Mucosa of stomach (tissue), 1 donor: ENCODE measurements around the gene TUBB.
A peak's percentile ranks its signal among the peaks of the same experiment; 100 is the strongest.

ENCODE experiments used
- H3K27me3 ChIP-seq: one replicate; pipeline ENCODE4 v1.7.0; 2013; ENCODE audit warnings: mild to moderate bottlenecking, low read length; ENCODE audit not compliant: control insufficient read depth, insufficient read depth
- H3K36me3 ChIP-seq: one replicate; pipeline ENCODE4 v1.7.0; 2013; ENCODE audit warnings: low read length; ENCODE audit not compliant: control insufficient read depth, insufficient read depth
- H3K4me1 ChIP-seq: one replicate; pipeline ENCODE4 v1.7.0; 2013; ENCODE audit warnings: mild to moderate bottlenecking, low read length; ENCODE audit not compliant: control insufficient read depth, insufficient read depth
- H3K4me3 ChIP-seq: one replicate; pipeline ENCODE4 v1.7.0; 2013; ENCODE audit warnings: low read length
- H3K9ac ChIP-seq: one replicate; pipeline ENCODE4 v1.7.0; 2013; ENCODE audit warnings: mild to moderate bottlenecking, low read length, moderate library complexity
- H3K9me3 ChIP-seq: one replicate; pipeline ENCODE4 v1.7.0; 2013; ENCODE audit warnings: mild to moderate bottlenecking, low read length, moderate library complexity; ENCODE audit not compliant: control insufficient read depth
- donor health status: Pancreatic carcinoma.

Gene TUBB

DNA sequence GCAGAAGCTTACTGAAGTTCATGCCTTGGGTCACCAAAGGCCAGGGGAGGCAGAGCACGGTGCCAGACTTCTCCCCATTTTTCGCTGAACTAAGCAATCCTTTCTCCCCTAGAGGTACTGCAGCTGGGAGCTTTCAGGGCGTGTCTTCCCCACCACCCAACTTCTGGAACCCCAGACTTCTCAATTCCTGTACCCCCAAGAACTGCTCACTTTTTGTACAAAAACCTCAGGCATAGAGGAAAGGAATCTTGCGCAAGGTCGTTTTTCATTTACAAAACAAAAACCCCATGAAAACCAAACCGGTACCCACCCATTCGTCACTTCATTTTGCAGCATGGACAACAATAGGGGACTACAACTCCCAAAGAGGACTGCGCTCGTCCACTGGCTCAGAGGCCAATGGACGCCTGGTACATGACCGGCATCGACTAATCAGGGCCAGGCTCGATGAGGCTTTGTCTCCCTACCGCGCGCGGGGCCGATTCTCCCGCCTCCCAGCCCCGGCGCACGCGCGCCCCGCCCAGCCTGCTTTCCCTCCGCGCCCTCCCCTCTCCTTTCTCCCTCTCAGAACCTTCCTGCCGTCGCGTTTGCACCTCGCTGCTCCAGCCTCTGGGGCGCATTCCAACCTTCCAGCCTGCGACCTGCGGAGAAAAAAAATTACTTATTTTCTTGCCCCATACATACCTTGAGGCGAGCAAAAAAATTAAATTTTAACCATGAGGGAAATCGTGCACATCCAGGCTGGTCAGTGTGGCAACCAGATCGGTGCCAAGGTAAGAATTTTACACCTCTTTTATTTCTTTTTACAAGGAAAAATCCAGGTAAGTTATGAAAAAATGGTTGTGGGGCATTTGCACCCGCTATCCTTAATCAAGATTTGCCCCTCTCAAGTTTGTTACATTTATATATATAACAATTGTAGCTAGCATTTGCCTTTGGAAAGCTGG, at the start of gene TUBB:
TUBB (plus strand) TSS at position 562 of the 947 bp plus-strand sequence; CDS start at position 717, 155 bp downstream.
- Histone ChIP-seq H3K4me1 (peaks cover 25% of the 10 kb centered on the region), H3K27me3 (no peaks in the 10 kb centered on the region), H3K36me3 (peaks cover 17% of the 10 kb centered on the region), H3K4me3 (peak within 1 kb of the TSS; percentile 95), H3K9ac (peak within 1 kb of the TSS; percentile 87), H3K9me3 (no peaks in the 10 kb centered on the region)

DNA sequence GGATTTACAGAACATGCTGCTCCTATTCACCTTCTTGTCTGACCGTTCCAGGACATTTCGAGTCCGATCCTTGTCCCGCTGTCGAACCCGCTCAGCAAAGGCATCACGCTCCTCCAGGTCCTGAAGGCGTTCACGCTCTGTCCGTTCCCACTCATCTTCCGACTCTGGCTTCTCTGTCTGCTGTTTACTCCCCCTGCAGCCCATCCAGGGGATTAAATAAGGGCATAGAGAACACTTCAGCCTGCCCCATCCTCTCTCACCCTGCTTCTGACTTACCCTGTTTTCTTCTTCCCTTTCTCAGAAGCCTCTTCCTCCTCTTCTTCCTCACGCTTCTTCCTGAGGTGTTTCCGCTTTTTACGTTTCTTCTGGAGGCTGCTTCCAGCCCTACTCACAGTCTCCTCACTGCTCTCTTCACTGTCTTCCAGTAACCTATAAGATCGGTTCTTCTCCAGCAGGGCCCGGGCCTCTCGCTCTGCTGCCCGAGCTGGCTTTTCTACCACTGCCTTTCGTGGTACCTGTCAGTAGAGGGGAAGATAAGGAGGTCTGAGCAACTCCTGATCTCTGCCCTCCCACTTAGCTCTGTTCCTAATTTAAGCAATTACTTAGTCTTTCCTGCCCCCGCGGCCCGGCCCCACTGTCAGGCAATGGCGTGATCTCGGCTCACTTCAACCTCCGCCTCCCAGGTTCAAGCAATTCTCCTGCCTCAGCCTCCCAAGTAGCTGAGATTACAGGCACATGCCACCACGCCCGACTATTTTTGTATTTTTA, 49.2 kb upstream of the TUBB start:
- Histone ChIP-seq H3K9ac (no peak overlapping the region), H3K4me3 (no peak overlapping the region)

DNA sequence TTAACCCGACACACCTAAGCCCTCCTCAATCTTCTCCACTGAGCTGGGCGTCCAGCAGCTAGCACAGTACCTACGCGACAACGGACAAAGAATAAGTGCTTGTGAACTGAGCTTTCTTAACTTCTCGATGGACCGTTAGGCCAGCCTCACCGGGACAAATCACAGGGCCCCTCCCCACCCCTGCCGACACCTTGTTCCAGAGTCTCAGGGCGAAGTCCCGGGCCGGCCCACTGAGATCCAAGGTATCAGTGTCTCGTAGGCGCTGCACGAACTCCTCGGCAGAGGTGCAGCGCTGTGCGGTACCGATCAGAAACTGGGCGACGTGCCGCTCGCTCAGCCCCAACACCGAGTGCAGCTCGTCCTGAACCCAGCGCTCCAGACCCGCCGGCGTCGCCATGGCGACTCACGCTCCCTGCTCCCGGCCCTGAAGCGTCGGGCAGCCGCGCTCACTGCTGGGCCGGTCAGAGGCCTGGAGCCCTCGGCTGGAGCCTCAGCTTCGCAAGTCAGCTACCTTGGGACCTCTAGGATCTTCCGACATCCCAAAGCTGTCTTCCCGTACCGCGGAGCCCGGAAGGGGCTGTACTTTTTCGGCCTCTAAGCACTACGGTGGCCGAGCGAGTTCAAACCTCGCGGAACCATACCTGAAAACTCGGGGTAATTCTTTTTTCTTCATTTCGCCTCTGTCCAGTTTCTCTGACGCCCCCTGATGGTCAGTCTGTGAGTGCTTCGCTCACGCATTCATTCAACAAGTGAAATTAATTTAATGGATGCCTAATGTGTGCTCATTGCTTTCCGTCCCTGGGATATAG, 47.5 kb upstream of the TUBB start, which contains the start of gene DHX16:
DHX16 (minus strand) TSS at position 562 of the 809 bp plus-strand sequence; CDS start at position 397, 165 bp downstream.
- Histone ChIP-seq H3K4me3 (peak within 1 kb of the TSS; percentile 94), H3K4me1 (peaks cover 12% of the 10 kb centered on the region), H3K9me3 (no peaks in the 10 kb centered on the region), H3K36me3 (peaks cover 10% of the 10 kb centered on the region), H3K27me3 (no peaks in the 10 kb centered on the region), H3K9ac (peak within 1 kb of the TSS; percentile 76)

More for the DNA sequence above, 49.2 kb upstream of the TUBB start:
- Histone ChIP-seq H3K27me3 (no peaks in the 10 kb centered on the region), H3K9me3 (no peaks in the 10 kb centered on the region), H3K4me1 (peaks cover 12% of the 10 kb centered on the region), H3K36me3 (peaks cover 10% of the 10 kb centered on the region)

DNA sequence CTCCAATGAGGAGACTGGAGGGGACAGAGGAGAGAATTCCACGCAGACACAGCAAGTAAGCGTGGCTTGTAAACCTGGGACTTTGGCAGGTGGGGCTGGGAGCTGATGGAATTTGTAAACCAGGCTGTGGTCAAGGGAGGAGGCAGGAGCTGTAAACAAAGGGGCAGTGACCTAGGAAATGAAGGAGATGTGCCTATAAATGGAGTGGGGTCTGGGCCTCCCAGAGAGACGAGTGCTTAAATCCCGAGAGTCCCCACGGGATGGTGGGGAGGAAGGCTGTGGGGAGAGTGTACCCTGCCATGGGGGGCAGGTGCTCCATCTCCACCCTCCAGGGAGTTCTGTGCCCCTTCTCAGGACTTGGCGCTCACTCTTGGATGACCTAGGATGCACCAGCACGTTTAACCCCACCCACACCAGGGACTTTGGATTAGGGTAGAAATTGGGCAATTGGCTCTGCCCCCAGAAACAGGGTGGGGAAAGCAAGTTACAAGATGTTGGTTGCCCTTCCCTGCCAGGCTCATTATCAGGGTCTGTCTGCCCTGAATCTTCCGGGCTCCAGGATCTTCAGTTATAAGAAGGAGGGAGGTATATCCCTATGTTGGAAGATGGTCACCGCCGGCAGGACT, 43.4 kb upstream of the TUBB start:
- Histone ChIP-seq H3K4me1 (peaks cover 15% of the 10 kb centered on the region), H3K36me3 (no peaks in the 10 kb centered on the region)

DNA sequence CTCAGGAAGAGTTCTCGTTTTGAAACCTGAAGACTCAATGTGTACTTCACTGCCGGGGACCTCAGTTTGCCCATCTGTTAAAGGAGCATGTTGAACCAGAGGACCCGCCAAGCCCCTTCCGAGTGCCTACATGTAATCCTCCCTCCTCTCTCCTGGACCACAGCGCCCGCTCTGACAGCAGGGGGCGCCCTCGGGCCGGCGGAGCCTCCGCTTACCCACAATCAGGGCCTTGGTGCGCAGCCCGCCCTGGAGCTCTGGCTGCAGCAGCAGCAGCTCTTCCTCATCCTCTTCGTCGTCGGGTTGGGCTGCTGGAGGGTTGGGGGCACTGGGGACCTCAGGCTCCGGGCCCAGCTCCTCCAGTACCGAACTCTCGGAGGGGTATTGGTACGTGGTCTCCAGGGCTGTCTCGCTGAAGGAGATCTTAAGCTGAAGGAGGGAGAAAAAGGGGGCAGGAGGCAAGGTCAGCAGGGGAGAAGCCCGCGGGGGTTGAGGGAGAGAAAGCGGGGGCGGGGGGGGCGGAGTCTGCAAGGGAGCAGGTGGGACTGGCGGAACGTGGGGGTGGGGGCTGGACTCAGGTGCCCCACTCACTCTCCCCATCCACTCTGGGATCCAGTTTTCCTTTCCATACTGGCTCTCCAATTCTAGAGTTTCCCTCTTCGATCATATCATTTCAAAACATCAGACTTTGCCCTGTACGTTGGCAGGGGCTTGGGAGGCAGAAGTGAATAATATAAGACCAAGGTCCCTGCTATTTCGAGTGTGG, 41.0 kb upstream of the TUBB start:
- Histone ChIP-seq H3K9ac (peak overlapping the region; percentile 45), H3K36me3 (no peaks in the 10 kb centered on the region), H3K27me3 (peaks cover 5% of the 10 kb centered on the region), H3K4me3 (no peak overlapping the region), H3K4me1 (peaks cover 16% of the 10 kb centered on the region), H3K9me3 (no peaks in the 10 kb centered on the region)

More for the DNA sequence above, 43.4 kb upstream of the TUBB start:
- no peak overlapping the region for H3K4me3 ChIP-seq
- H3K9ac ChIP-seq: no peak overlapping the region
- H3K27me3 ChIP-seq: peaks cover 5% of the 10 kb centered on the region
- no peaks in the 10 kb centered on the region for H3K9me3 ChIP-seq

DNA sequence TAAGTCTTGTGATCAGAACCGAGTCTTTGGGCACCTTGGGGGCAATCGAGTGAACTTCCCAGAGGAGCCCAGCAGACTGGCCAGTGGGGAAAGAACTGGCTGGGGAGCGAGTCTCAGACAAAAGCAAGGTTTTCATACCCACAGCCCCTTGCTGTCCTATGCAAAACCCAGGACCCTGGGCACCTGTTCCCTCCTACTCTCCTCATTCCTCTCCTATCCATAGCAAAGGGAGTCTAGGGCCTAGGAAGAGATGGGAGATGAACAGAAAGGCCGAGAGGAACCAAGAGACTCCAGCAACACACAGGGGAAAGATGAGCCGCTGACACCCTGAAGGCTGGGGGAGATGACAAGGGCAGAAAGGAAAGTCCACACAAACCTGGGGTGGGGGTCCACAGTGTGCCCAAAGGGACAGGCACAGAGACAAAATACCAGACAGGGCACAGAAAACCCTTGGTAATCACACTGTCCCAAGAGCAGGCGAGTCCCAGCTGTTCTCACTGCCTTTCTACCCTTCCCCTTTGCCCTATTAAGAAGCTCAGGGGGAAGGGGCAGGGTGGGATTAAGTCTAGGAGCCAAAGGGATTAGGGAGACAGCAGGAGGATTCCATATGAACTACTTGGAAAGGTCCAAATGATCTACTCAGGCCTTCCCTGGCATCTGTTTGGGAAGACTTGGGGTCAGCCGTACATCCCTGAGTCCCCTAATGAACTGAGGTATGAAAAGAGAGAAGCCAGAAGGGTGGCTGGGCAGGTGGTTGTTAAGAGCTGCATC, 40.2 kb upstream of the TUBB start:
- H3K9me3 ChIP-seq: no peaks in the 10 kb centered on the region
- no peak overlapping the region for H3K4me3 ChIP-seq
- H3K27me3 ChIP-seq: peaks cover 5% of the 10 kb centered on the region
- peaks cover 19% of the 10 kb centered on the region for H3K4me1 ChIP-seq
- peak overlapping the region; percentile 45 for H3K9ac ChIP-seq
- H3K36me3 ChIP-seq: no peaks in the 10 kb centered on the region

DNA sequence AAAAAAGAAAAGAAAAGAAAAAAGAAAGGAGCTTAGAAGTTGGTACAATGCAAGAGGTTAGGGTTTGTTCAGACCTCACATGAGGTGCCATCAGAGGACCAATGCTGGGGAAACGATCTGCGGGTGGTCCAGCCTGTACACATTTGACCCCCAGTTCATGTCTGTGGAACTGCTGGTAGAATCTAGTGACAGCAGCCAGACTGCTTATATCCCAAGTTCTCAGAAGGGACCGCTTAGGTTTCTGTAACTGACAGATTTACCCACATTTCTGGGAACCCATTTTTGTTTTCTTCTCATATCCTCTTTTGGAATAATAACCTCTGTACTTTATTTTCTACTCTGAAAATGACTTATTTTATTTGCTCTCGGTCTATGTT, 38.4 kb upstream of the TUBB start:
- H3K4me3 ChIP-seq: no peak overlapping the region
- H3K4me1 ChIP-seq: peaks cover 30% of the 10 kb centered on the region
- H3K9me3 ChIP-seq: no peaks in the 10 kb centered on the region
- no peaks in the 10 kb centered on the region for H3K36me3 ChIP-seq
- peak overlapping the region; percentile 60 for H3K9ac ChIP-seq
- H3K27me3 ChIP-seq: peaks cover 5% of the 10 kb centered on the region

DNA sequence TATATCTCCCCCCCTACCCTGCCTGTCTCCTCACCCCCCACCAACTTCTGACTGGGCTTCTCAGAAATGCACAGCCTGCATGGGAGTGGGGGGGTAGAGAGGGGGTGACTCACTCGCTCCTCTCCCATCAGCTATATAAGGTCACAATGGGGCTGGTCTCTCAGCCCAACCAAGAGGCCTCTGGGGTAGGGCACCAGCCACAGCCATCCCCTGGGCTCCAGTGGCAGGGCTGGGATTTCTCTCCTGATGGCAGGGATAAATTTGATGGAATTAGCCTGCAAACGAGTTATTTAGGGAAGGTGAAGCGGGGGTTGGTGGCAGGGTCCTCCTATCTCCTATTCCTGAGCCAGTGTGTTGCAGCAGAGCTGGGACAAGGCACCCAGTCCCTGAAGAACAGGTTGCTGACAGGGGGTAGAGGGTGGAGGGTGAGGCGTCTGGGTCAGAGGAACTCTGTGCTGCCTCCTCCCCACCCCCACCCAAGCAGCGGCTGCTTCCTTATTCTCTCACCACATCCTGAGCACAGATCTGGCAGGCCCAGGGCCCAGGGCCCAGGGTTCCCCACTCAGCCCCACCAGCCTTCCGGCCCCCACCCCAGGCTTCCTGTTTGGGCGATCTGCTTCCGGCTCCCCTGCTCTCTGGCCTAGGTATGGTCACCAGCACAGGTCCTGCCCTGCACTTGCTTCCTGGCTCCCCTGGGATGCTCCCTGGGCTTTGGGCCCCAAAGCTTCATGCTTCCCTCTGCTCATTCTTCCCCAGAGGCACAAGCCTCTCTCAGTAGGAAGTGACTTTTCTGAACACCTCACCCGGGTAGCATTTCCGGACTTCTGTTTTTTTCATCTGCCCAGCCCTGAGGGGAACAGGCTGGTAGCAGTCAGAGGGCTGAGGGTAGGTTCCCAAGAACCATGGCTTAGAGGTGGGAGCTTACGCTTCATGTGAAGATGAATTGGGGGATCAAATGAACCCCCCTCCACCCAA, 37.7 kb upstream of the TUBB start:
- Histone ChIP-seq H3K4me3 (no peak overlapping the region), H3K9ac (peak overlapping the region; percentile 60), H3K27me3 (peaks cover 5% of the 10 kb centered on the region), H3K36me3 (no peaks in the 10 kb centered on the region), H3K4me1 (peaks cover 31% of the 10 kb centered on the region), H3K9me3 (no peaks in the 10 kb centered on the region)

DNA sequence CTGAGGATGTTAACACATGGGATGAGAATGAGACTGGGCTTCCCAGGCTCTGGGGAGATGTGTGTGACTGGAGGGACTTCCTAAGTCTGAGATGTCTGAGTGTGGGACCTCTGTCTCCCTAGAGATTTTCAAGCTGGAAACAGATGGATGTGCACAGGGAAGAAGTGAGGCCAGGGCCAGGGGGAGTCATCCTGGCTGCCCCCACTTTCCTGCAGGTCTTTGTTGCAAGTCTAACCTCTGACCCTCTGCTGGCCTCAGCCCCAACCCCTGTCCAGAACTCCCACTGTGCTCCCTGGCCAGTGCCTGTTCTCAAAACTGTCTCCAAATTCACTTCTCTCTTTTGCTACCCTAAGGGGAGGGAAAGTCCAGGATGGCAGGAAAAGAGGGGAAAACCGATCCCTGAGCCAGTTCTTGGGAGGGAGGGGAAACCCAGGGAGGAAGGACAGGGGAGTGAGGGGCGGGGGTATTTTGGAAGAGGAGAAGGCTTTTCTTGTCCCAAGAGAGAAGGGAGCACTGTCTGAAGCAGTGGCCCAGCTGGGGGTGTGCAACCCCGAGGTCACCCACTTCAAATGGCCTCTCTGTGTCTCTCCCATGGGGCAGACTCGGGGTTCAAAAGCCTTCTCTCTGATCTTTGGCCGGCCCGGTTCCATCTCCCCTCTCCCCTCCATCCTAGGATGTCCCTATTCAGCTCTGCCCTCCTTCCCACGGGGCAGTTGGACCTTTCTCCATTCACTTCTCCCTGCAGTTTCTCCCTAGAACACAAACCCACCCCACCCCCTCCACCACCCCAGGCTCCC, 36.8 kb upstream of the TUBB start:
- Histone ChIP-seq H3K36me3 (no peaks in the 10 kb centered on the region), H3K4me3 (peak overlapping the region; percentile 19), H3K9ac (peak overlapping the region; percentile 60), H3K4me1 (peaks cover 39% of the 10 kb centered on the region), H3K27me3 (peaks cover 8% of the 10 kb centered on the region), H3K9me3 (no peaks in the 10 kb centered on the region)
